ENCODE measurements around the gene ADARB2.

DNA sequence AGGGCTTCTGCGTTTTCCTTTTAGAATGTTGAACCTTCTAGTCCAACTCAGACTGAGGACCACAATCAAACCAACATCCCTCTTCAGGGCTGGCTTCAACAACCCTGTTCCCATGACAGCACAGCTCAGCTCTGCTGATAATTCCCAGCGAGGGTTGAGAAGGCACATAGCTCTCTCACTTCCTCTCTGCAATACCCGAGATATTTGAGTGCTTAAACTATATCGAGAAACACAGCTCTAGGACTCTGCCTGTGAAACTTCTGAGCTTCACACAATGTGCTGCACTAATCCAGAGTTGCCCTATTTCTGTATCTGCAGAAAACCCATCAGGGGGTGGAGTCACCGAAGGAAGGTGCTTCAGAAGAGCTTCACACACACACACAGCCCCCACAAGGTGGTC lies 1.6 kb upstream of the ADARB2 start:
- no peak for TF ChIP-seq EZH2 (IDR thresholded peaks at IDR 0.05; ENCODE audit: borderline replicate concordance)
- TF ChIP-seq EZH2phosphoT487 (IDR thresholded peaks at IDR 0.05; ENCODE audit: low read depth, severe bottlenecking, unreplicated experiment) = no peak
- no peak for TF ChIP-seq CTCF (IDR thresholded peaks at IDR 0.05; ENCODE audit: poor library complexity)

Measured in hepatocyte (in vitro differentiated cells).